Calu3 (cell line): ENCODE data around the gene P2RX6. TPM values are rescaled to one million over a fixed set of nuclear protein-coding genes. Genes with fewer than 3 reads are reported as not detected.

Experiments
- BruUV-seq: library from RNA; stranded (reverse); fragments of 400-500 nt; replicated peaks from 2 replicates; lab custom pipeline; 2021; lab: Mats Ljungman, UMichigan
- CTCF ChIA-PET: fragments of 300-600 bp; sonication (Branson Sonifier 250); formaldehyde crosslinking; loops from one replicate; lab custom pipeline; 2022; ENCODE audit warnings: antibody characterized with exemption; lab: Charles Lee
- DNase-seq: peaks from one replicate; pipeline ENCODE4 v3.0.0; 2022
- H3K27ac Mint-ChIP-seq: one replicate; pipeline ENCODE4 v1.8.0; 2022; ENCODE audit warnings: mixed read lengths; ENCODE audit not compliant: unreplicated experiment
- H3K27me3 Mint-ChIP-seq: one replicate; pipeline ENCODE4 v1.8.0; 2022; ENCODE audit warnings: mixed read lengths; ENCODE audit not compliant: unreplicated experiment
- H3K36me3 Mint-ChIP-seq: one replicate; pipeline ENCODE4 v1.8.0; 2022; ENCODE audit warnings: mild to moderate bottlenecking, moderate library complexity, mixed read lengths; ENCODE audit not compliant: insufficient read depth, unreplicated experiment
- H3K4me1 Mint-ChIP-seq: one replicate; pipeline ENCODE4 v1.8.0; 2022; ENCODE audit warnings: mild to moderate bottlenecking, low read depth, mixed read lengths; ENCODE audit not compliant: unreplicated experiment
- H3K4me3 Mint-ChIP-seq: one replicate; pipeline ENCODE4 v1.8.0; 2022; ENCODE audit warnings: mild to moderate bottlenecking, low read depth, moderate library complexity, mixed read lengths; ENCODE audit not compliant: unreplicated experiment
- H3K9me3 Mint-ChIP-seq: one replicate; pipeline ENCODE4 v1.8.0; 2022; ENCODE audit warnings: low read depth, mixed read lengths; ENCODE audit not compliant: unreplicated experiment
- CTCF ChIP-seq: fragments of 200-600 bp; IDR thresholded peaks from one replicate; pipeline ENCODE4 v1.8.0; 2022; ENCODE audit warnings: antibody characterized with exemption; ENCODE audit not compliant: unreplicated experiment
- intact Hi-C: fragments of 100-400 bp; cut with micrococcal nuclease; formaldehyde crosslinking; loops from one replicate; pipeline ENCODE4 v1.10.0; 2022; ENCODE audit not compliant: unreplicated experiment
- total RNA-seq: library from RNA; stranded (reverse); gene quantifications from 2 replicates; pipeline ENCODE4 v1.2.3, GENCODE V29; 2022

Gene P2RX6
- total RNA-seq, 1 experiment from 2014 or later: 0.26 TPM

- Mint-ChIP-seq H3K36me3 (peaks cover 17% of the 10 kb centered on the region), H3K4me3 (no peak overlapping the region), H3K27ac (no peak overlapping the region), H3K27me3 (peaks cover 25% of the 10 kb centered on the region), H3K9me3 (peaks cover 5% of the 10 kb centered on the region), H3K4me1 (no peaks in the 10 kb centered on the region)
- CTCF ChIA-PET: interaction anchor here (1.2 kb wide), 1 partner anchor 25 kb away, joined by 3 read pairs; no protein-coding TSS in a partner anchor
- TF ChIP-seq CTCF: no peak
- no peak for DNase-seq
- intact Hi-C loops: no loop called here
- BruUV-seq: no TSS peak
Observed at GRCh38 chr22:20976291-20976877, 38.6 kb upstream of the P2RX6 start.

GRCh38 chr22:20977019-20977418 lies 37.9 kb upstream of the P2RX6 start:
- H3K4me3 Mint-ChIP-seq: no peak overlapping the region
- H3K36me3 Mint-ChIP-seq: peaks cover 24% of the 10 kb centered on the region
- BruUV-seq: no TSS peak
- intact Hi-C loops: no loop called here
- no peak for DNase-seq
- CTCF ChIA-PET: no interaction called here
- peaks cover 5% of the 10 kb centered on the region for H3K9me3 Mint-ChIP-seq
- H3K27ac Mint-ChIP-seq: no peak overlapping the region
- no peaks in the 10 kb centered on the region for H3K4me1 Mint-ChIP-seq
- TF ChIP-seq CTCF: no peak
- H3K27me3 Mint-ChIP-seq: peaks cover 25% of the 10 kb centered on the region

GRCh38 chr22:20977516-20978170 lies 37.3 kb upstream of the P2RX6 start:
- Mint-ChIP-seq H3K27ac (no peak overlapping the region), H3K9me3 (peaks cover 5% of the 10 kb centered on the region), H3K4me3 (no peak overlapping the region), H3K4me1 (no peaks in the 10 kb centered on the region), H3K27me3 (peaks cover 25% of the 10 kb centered on the region), H3K36me3 (peaks cover 30% of the 10 kb centered on the region)
- no TSS peak for BruUV-seq
- no peak for DNase-seq
- CTCF ChIA-PET: no interaction called here
- intact Hi-C loops: no loop called here
- no peak for TF ChIP-seq CTCF

- Mint-ChIP-seq H3K36me3 (peaks cover 32% of the 10 kb centered on the region), H3K9me3 (peaks cover 5% of the 10 kb centered on the region), H3K4me3 (no peak overlapping the region), H3K4me1 (no peaks in the 10 kb centered on the region), H3K27me3 (peaks cover 25% of the 10 kb centered on the region), H3K27ac (no peak overlapping the region)
- DNase-seq: no peak
- no TSS peak for BruUV-seq
- TF ChIP-seq CTCF: no peak
- CTCF ChIA-PET: no interaction called here
- intact Hi-C loops: no loop called here
Observed at GRCh38 chr22:20978419-20978818, 36.5 kb upstream of the P2RX6 start.
